IPS DF 4.7 (cell line): ENCODE measurements around the gene TRMU.

Source experiments
- DNase-seq: peaks from one replicate; pipeline ENCODE4 v3.0.0-alpha.2; 2013; ENCODE audit warnings: low spot score; ENCODE audit errors: extremely low read depth

The TRMU gene

GRCh38 chr22:46336119-46337078 is 885 bp downstream of the TRMU start:
- DNase-seq, result no peak

GRCh38 chr22:46337870-46338269 is 2.4 kb downstream of the TRMU start:
- DNase-seq, result no peak

- DNase-seq, result no peak
These were observed 3.1 kb downstream of the TRMU start for GRCh38 chr22:46338636-46339035.

GRCh38 chr22:46339956-46340355 is 4.4 kb downstream of the TRMU start:
- no peak for DNase-seq

GRCh38 chr22:46340676-46341075 is 5.2 kb downstream of the TRMU start:
- no peak for DNase-seq

- DNase-seq, result no peak
These were observed 11.3 kb downstream of the TRMU start for GRCh38 chr22:46346680-46347405.

- no peak for DNase-seq
These were observed 12.1 kb downstream of the TRMU start for GRCh38 chr22:46347646-46348045.

- no peak for DNase-seq
These were observed 12.7 kb downstream of the TRMU start for GRCh38 chr22:46348099-46348695.

- no peak for DNase-seq
These were observed 13.7 kb downstream of the TRMU start for GRCh38 chr22:46349238-46349637.

GRCh38 chr22:46349681-46350080 is 14.2 kb downstream of the TRMU start:
- no peak for DNase-seq

GRCh38 chr22:46350121-46350520 is 14.6 kb downstream of the TRMU start:
- no peak for DNase-seq

- no peak for DNase-seq
These were observed 15.1 kb downstream of the TRMU start for GRCh38 chr22:46350646-46351045.

- DNase-seq, result no peak
These were observed 15.7 kb downstream of the TRMU start for GRCh38 chr22:46351131-46351735.

- DNase-seq, result no peak
These were observed 16.3 kb downstream of the TRMU start for GRCh38 chr22:46351767-46352166.

GRCh38 chr22:46352276-46352675 is 16.8 kb downstream of the TRMU start:
- DNase-seq, result no peak

GRCh38 chr22:46352691-46353386 is 17.3 kb downstream of the TRMU start:
- no peak for DNase-seq

- no peak for DNase-seq
These were observed 18.1 kb downstream of the TRMU start for GRCh38 chr22:46353483-46354105.

- DNase-seq, result no peak
These were observed 18.9 kb downstream of the TRMU start for GRCh38 chr22:46354176-46354992.

- no peak for DNase-seq
These were observed 19.4 kb downstream of the TRMU start for GRCh38 chr22:46354993-46355305.
